ENCODE measurements around the gene NARS2. TPM values are rescaled to one million over a fixed set of nuclear protein-coding genes. Genes with fewer than 3 reads are reported as not detected.
A peak's percentile ranks its signal among the peaks of the same experiment; 100 is the strongest.

The NARS2 gene
- total RNA-seq, 1 donor from 2014 or later, result 28.2 TPM

DNA sequence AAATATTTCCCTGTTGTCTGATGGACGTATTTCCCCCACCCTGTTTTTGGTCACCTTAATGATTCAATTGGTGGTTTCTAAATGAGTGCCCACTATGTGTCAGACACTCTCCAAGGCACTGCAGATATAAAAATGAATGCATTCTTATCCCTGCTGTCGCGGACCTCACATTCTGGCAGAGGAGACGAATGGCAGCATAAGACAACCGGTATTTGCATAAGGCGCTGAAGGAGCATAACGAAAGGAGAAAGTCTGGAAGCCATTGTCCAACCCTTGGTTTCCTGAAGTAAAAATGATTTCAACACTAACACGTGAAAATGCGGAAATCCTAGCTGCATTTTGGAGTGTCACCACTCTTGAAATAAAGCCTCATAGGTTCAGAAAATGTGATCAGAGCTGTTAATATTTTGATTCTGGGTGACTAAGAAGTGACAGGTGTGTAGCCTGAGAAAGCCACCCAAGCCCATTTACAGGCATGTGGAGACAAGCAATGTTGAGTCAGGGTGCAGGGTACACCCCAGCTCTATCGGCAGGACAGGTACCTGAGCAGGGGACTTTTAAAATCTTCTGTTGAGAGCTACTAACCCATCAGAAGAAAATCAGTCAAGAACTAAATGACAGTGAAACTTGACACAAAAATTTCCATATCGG, 146.9 kb downstream of the NARS2 start:
- peaks cover 3% of the 10 kb centered on the region for H3K36me3 Mint-ChIP-seq (ENCODE audit: low read depth)
- TF ChIP-seq, protein P1, sequence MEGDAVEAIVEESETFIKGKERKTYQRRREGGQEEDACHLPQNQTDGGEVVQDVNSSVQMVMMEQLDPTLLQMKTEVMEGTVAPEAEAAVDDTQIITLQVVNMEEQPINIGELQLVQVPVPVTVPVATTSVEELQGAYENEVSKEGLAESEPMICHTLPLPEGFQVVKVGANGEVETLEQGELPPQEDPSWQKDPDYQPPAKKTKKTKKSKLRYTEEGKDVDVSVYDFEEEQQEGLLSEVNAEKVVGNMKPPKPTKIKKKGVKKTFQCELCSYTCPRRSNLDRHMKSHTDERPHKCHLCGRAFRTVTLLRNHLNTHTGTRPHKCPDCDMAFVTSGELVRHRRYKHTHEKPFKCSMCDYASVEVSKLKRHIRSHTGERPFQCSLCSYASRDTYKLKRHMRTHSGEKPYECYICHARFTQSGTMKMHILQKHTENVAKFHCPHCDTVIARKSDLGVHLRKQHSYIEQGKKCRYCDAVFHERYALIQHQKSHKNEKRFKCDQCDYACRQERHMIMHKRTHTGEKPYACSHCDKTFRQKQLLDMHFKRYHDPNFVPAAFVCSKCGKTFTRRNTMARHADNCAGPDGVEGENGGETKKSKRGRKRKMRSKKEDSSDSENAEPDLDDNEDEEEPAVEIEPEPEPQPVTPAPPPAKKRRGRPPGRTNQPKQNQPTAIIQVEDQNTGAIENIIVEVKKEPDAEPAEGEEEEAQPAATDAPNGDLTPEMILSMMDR (conservative IDR thresholded peaks at IDR 0.05), result no peak
- no peaks in the 10 kb centered on the region for H3K27me3 Mint-ChIP-seq (ENCODE audit: low read depth)
- H3K9me3 Mint-ChIP-seq, result no peaks in the 10 kb centered on the region
- H3K27ac Mint-ChIP-seq (ENCODE audit: unreplicated experiment), result no peak overlapping the region
- H3K4me3 Mint-ChIP-seq, result no peak overlapping the region
- H3K4me1 Mint-ChIP-seq, result peaks cover 5% of the 10 kb centered on the region
- DNase-seq (ENCODE audit: low read depth, low spot score), result no peak

DNA sequence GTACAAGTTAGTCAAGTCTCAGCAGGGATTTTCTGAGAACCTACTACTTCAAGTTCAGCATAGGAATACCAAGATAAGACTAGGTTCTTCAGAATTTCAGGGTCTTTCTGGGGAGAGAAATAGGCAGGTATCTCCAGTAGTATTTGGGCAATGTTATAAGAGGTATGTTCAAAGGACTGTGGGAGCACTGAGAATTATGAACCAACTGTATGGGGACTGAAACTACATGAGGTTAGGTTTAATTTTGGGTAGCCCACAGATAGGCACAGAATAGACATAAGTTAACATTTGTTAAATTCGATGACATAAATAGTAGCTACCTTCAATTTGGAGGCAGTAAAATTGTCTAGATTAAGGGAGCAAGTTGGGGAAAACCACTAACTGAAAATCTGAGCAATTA, 147.8 kb downstream of the NARS2 start:
- H3K27me3 Mint-ChIP-seq (ENCODE audit: low read depth), result no peaks in the 10 kb centered on the region
- peaks cover 3% of the 10 kb centered on the region for H3K36me3 Mint-ChIP-seq (ENCODE audit: low read depth)
- H3K4me3 Mint-ChIP-seq, result no peak overlapping the region
- TF ChIP-seq, protein P1 (conservative IDR thresholded peaks at IDR 0.05), result no peak
- DNase-seq (ENCODE audit: low read depth, low spot score), result no peak
- H3K4me1 Mint-ChIP-seq, result peaks cover 5% of the 10 kb centered on the region
- H3K27ac Mint-ChIP-seq (ENCODE audit: unreplicated experiment), result no peak overlapping the region
- no peaks in the 10 kb centered on the region for H3K9me3 Mint-ChIP-seq

DNA sequence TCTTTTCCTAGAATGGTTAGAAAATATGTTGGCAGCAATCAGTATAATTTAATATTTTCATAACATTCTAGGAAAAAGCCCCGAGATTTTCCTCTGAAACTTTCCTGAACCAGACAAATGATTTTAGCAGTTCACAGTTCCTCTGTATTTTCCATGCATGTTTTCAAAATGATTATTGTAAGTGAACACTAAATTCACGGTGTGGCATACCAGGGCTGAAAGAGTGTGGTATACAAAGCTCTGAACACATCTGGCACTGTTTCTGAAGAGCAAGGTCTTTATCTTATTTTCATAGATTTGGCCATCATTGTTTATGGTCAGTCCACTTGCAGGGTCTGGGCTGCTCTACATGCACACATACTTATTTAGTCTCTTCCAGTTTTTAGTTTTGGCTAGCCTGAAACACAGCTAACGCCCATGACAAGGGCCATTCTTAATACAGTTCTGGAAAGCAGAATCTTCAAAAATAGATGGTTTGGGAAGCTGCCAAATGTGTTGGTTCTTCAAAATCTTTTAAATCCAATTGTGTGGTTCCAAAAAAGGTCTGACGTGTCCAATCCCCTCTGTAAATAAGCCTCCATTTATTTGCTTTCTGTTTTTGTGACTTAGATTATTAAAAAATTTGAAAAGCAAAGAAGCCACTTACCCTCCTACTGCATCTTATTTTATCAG, 149.1 kb downstream of the NARS2 start:
- Mint-ChIP-seq H3K9me3 (no peaks in the 10 kb centered on the region), H3K4me1 (peaks cover 5% of the 10 kb centered on the region), H3K27ac (ENCODE audit: unreplicated experiment) (no peak overlapping the region), H3K4me3 (no peak overlapping the region), H3K36me3 (ENCODE audit: low read depth) (peaks cover 3% of the 10 kb centered on the region), H3K27me3 (ENCODE audit: low read depth) (no peaks in the 10 kb centered on the region)
- TF ChIP-seq, protein P1 (conservative IDR thresholded peaks at IDR 0.05), result no peak
- no peak for DNase-seq (ENCODE audit: low read depth, low spot score)

DNA sequence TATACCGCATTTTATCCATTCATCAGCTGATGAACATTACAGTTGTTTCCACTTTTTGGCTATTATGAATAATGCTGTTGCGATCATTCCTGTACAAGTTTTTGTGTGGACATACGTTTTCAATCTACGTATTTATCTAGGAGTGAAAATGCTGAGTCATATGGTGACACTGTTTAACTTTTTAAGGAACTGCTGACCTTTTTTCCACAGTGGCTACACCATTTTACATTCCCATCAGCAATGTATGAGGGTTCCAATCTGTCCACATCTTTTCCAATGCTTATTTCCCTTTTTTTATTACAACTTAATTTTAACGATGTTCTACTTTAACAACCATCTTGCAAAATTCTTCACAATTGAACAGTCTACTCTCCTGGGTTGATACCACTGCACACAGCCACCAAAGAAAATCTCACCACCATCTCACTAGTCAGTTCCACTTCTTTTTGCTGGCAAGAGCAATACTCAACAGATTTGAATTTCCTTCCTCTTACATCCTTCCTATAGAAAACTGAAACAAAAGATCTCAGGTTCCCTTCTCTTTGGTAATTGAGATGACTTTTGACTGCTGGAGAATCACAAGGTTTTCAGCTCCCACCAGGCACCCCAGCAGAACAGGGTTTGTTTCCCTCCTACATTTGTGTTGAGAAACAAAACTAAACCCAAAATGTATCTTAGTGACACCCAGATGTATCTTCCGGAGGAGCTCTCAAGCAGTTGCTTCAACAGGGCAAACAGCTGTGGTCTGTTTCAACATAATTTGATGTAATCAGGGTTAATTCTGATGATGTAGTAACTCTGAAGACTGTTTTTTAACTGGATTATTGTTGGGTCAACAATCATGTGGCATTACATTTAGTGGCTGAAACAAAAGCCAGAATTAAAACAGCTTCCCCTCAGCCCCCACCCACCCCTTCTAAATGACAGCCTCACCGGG, 150.1 kb downstream of the NARS2 start:
- Mint-ChIP-seq H3K27ac (ENCODE audit: unreplicated experiment) (peak overlapping the region; percentile 44), H3K4me1 (peaks cover 10% of the 10 kb centered on the region)

DNA sequence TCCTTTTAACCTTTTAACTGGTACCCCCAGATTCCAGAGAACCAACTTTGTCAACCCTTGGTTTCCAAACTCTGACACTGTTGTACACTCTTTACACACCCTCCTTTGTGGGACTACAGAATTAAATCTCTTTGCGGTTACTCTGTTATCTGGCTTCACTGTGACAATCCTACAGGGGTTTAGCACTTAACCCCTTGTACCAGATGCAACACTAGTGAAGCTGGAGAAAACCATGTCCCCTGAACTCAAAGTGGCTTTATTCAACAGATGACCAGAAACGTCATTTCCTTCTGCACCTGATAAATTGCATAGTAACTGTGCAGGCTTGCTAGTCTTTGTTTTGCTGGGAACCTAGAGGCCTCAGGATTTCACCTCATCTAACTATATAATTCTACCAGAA, 151.4 kb downstream of the NARS2 start:
- no peak overlapping the region for H3K27ac Mint-ChIP-seq (ENCODE audit: unreplicated experiment)
- H3K9me3 Mint-ChIP-seq, result no peaks in the 10 kb centered on the region
- no peak overlapping the region for H3K4me3 Mint-ChIP-seq
- no peaks in the 10 kb centered on the region for H3K36me3 Mint-ChIP-seq (ENCODE audit: low read depth)
- H3K27me3 Mint-ChIP-seq (ENCODE audit: low read depth), result peaks cover 17% of the 10 kb centered on the region
- TF ChIP-seq, protein P1 (conservative IDR thresholded peaks at IDR 0.05), result no peak
- DNase-seq (ENCODE audit: low read depth, low spot score), result no peak
- peaks cover 22% of the 10 kb centered on the region for H3K4me1 Mint-ChIP-seq

More for the DNA sequence above, 150.1 kb downstream of the NARS2 start:
- H3K36me3 Mint-ChIP-seq (ENCODE audit: low read depth), result peaks cover under 1% of the 10 kb centered on the region
- DNase-seq (ENCODE audit: low read depth, low spot score), result no peak
- TF ChIP-seq, protein P1 (conservative IDR thresholded peaks at IDR 0.05), result no peak
- no peaks in the 10 kb centered on the region for H3K9me3 Mint-ChIP-seq
- H3K4me3 Mint-ChIP-seq, result no peak overlapping the region
- H3K27me3 Mint-ChIP-seq (ENCODE audit: low read depth), result peaks cover 4% of the 10 kb centered on the region
